Lower lobe of right lung (tissue), 2 donors: ENCODE results near the gene EIF2S3B. TPM values are rescaled to one million over a fixed set of nuclear protein-coding genes. Genes with fewer than 3 reads are reported as not detected.

Source experiments
- ATAC-seq, 2 donors: fragments of 200-7000 bp; cut with Tn5 transposase; one replicate each; pipeline ENCODE4 v1.9.1; 2020 to 2022; ENCODE audit warnings: mild to moderate bottlenecking in 2 of 2, moderate library complexity in 2 of 2
- DNase-seq: peaks from one replicate; pipeline ENCODE4 v3.0.0-alpha.2; 2020
- H3K27ac ChIP-seq: fragments of 200-600 bp; one replicate; pipeline ENCODE4 v1.8.0; 2022
- H3K27me3 ChIP-seq: fragments of 200-600 bp; one replicate; pipeline ENCODE4 v1.8.0; 2022; ENCODE audit warnings: low read depth
- H3K36me3 ChIP-seq: fragments of 200-600 bp; one replicate; pipeline ENCODE4 v1.8.0; 2022; ENCODE audit warnings: mild to moderate bottlenecking
- H3K4me1 ChIP-seq: fragments of 200-600 bp; one replicate; pipeline ENCODE4 v1.8.0; 2022
- H3K4me3 ChIP-seq: fragments of 200-600 bp; one replicate; pipeline ENCODE4 v1.8.0; 2022; ENCODE audit warnings: mild to moderate bottlenecking
- H3K9me3 ChIP-seq: fragments of 200-600 bp; one replicate; pipeline ENCODE4 v1.8.0; 2022
- CTCF ChIP-seq: fragments of 200-600 bp; IDR thresholded peaks from one replicate; pipeline ENCODE4 v1.8.0; 2022; ENCODE audit warnings: antibody characterized with exemption, mild to moderate bottlenecking
- intact Hi-C: fragments of 100-400 bp; cut with DNase I; formaldehyde crosslinking; loops from one replicate; pipeline ENCODE4 v1.11.0; 2022
- total RNA-seq: library from RNA; stranded (reverse); fragmentation: NEBNext Ultra II Directional; extraction: Animal tissue kit (Norgen Biotek cat#: 25700); gene quantifications from one replicate; pipeline ENCODE4 v1.2.1, GENCODE V29; 2021
- donor health status: DM: no; HTN: yes; CAD: no; lungs with severe emphysema.

EIF2S3B gene
- total RNA-seq, 1 donor from 2014 or later = 0.68 TPM

- H3K27ac ChIP-seq = no peak overlapping the region
- intact Hi-C loops = no loop called here
- no peaks in the 10 kb centered on the region for H3K36me3 ChIP-seq
- peak in 1 of 2 donors; percentile 27 for ATAC-seq
- no peaks in the 10 kb centered on the region for H3K4me1 ChIP-seq
- no peak overlapping the region for H3K4me3 ChIP-seq
- H3K9me3 ChIP-seq = no peaks in the 10 kb centered on the region
- TF ChIP-seq CTCF = no peak
- peaks cover 3% of the 10 kb centered on the region for H3K27me3 ChIP-seq
- no peak for DNase-seq
Measured at GRCh38 chr12:10554756-10555481, 49.2 kb downstream of the EIF2S3B start.

GRCh38 chr12:10557329-10557728 lies 51.6 kb downstream of the EIF2S3B start:
- intact Hi-C loops = no loop called here
- DNase-seq = no peak
- no peak for TF ChIP-seq CTCF
- Histone ChIP-seq H3K27ac (no peak overlapping the region), H3K9me3 (no peaks in the 10 kb centered on the region), H3K4me1 (no peaks in the 10 kb centered on the region), H3K36me3 (no peaks in the 10 kb centered on the region), H3K27me3 (peaks cover 3% of the 10 kb centered on the region), H3K4me3 (no peak overlapping the region)
- ATAC-seq = no peak

- Histone ChIP-seq H3K4me3 (no peak overlapping the region), H3K27ac (no peak overlapping the region), H3K4me1 (no peaks in the 10 kb centered on the region), H3K27me3 (peaks cover 3% of the 10 kb centered on the region), H3K9me3 (no peaks in the 10 kb centered on the region), H3K36me3 (no peaks in the 10 kb centered on the region)
- intact Hi-C loops = no loop called here
- ATAC-seq (no peak), DNase-seq (no peak)
- TF ChIP-seq CTCF = no peak
Measured at GRCh38 chr12:10557766-10558165, 52.1 kb downstream of the EIF2S3B start.

Other genes with a start within 250 kb of the EIF2S3B start
- gene KLRD1, start 198.0 kb upstream of the EIF2S3B start, total RNA-seq = 13.6 TPM
- 7.5 TPM for gene KLRK1, start 115.8 kb upstream of the EIF2S3B start, total RNA-seq
- gene KLRC4, start 96.1 kb upstream of the EIF2S3B start, total RNA-seq = not detected
- not detected for gene KLRC3, start 85.3 kb upstream of the EIF2S3B start, total RNA-seq
- not detected for gene KLRC2, start 69.9 kb upstream of the EIF2S3B start, total RNA-seq
- 1.8 TPM for gene KLRC1, start 52.5 kb upstream of the EIF2S3B start, total RNA-seq
- 19.7 TPM for gene MAGOHB, start 107.7 kb downstream of the EIF2S3B start, total RNA-seq
- 0.53 TPM for gene STYK1, start 168.2 kb downstream of the EIF2S3B start, total RNA-seq
- gene YBX3, start 217.4 kb downstream of the EIF2S3B start, total RNA-seq = 278 TPM